Stimulated activated CD4-positive, alpha-beta T cell treated with anti-CD3 and anti-CD28 coated beads, Interleukin-4, amount 100 ng/mL, for 1 hour (primary cell): ENCODE results near the gene FOXP2.
"Not testable (repeated sequence)": the region's sequence is repeated elsewhere in the genome, so short reads cannot be mapped to it uniquely, and the experiment has no call there.

ENCODE experiments used
- DNase-seq: peaks from one replicate; pipeline ENCODE4 v3.0.0-alpha.2; 2020

Gene FOXP2

DNA sequence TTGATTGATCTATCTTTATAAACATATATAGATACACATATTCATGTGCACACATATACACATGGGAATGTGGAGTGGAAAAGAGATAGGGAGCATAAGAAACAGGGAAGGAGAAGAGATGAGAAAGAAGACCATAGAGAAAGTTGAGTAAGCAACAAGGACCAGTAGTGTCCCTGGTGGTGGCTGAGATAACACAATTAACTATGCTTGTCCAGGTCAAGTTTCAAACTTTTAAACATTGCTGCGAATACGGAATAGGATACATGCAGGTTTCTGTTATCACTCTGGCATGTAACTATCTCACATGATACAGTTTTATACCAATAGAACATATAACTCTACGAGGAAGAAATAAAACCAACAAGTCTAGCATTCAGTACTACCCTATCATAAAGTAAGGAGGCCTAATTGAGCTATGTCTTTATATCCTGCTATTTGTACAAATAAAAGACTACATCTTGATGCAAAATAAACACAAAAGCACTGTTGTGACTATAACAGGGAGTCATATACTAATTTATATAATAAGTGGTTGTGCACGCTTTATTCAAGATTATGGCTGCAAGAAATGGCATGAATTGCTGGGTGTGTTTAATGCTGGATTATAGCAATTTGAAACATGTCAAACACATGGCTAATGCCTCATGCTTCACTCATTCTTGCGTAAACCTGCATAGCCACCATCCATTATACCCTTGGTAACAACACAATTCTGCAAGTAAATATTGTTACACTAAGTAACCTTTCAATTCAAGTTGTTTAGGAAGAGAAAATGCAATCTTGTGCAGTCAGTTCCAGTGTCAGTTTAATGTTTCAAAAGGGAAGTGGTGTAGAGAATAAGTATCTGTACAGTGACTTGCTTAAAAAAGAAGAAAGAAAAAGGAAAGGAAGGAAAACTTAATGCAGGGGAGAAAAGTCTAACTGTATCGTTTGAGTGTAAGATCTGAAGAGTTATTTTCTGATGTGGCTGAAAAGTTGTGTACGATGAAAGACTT, 8.2 kb downstream of the FOXP2 start:
- DNase-seq = no peak

DNA sequence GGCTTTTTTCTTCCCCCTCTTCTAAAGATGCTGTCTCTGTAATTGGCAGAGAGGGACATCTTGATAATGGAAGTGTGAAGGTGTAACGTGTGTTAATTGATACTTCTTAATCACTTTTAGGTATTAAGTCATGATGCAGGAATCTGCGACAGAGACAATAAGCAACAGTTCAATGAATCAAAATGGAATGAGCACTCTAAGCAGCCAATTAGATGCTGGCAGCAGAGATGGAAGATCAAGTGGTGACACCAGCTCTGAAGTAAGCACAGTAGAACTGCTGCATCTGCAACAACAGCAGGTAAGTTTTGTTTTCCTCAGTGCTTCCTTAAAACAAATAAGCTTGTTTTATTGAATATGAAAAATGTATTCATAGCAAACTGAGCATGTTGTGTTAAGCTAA, 11.8 kb downstream of the FOXP2 start:
- DNase-seq = no peak

DNA sequence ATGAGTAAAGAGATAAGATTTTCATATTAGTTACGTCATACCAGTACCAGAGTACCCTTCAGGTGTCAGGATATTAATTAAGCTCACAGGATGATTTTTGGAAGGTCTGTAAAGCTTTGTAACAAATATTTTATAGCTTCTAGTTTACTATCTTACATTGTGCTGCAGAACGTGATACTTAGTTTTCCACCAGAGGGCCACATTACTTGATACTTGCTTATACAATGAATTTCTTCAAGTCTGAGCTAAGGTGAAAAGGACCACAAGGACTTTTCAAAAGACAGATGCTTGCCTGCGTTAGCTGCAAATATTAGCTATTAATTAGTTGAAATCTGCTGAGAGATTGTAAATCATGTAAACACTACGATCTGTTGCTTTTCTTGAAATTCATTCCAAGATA, 12.2 kb downstream of the FOXP2 start:
- no peak for DNase-seq

DNA sequence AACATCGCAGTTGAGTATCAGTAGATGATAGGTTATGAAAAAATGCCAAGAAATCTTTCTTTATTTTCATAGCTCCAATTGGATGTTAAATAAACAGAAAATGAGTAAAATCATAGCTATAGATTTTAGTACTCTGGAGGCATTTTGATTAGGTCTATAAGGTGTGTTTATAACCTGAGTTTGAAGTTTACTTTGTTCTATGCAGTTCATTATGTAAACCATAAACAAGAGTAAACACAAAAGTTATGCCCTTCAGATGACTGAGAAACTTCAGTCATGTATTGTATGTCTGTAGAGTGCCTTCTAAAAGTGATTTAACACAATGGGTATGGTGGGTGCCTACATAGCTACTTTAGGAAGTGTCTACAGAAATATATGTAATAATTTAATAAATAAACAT, 13.6 kb downstream of the FOXP2 start:
- DNase-seq = no peak

DNA sequence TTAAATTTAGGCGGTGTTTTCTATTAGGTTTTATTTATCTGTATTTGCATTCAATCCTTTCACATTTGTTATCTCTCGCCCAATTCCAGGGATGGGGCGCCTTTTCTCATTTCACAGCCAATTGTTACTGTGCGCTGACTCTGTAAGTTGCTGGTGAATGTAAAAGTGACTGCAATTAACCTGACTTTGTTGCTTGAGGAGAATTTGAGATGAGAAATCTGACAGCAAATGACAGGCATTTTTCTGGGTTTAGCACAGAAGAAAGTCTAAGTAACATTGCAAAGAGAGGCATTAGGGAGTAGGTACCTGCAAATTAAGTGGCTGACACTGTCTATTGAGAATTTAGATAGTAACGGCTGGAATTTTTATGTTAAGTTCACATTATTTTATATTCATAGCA, 16.6 kb downstream of the FOXP2 start:
- no peak for DNase-seq

DNA sequence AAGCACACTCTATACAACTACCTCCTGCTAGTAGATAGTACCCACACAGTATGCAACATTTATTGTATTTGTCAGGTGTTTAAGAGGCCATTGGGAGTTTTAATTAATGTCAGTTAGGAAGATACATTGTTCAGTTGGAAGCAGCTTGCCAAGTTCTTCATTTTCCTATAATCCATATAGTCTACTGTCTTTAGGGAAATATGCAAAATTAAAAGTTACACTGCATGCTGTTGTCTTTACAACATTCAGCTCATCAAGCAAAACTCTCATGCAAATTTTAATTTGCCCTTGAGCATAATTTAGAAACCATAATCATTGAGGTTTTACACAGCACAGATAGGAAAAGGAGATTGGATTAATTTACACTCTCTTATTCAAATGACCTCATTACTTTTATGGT, 17.4 kb downstream of the FOXP2 start:
- DNase-seq = no peak

DNA sequence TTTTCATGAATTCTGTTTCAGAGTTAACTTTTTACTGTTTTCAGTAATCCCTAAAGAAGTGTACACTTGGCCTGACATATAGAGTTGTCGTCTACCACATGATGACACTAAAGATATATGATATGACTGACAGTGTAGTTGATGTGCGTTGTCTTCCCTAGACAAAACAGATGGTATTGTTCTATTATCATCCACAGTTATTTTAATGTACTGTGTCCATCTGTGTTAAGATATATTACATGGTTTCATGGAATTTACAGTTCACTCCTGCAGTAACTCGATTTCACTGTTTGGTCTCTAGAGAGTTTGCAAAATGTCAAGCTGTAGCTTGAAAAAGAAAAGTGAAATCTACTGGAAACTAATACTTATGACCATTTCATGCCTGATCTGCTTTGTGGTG, 18.1 kb downstream of the FOXP2 start:
- no peak for DNase-seq

DNA sequence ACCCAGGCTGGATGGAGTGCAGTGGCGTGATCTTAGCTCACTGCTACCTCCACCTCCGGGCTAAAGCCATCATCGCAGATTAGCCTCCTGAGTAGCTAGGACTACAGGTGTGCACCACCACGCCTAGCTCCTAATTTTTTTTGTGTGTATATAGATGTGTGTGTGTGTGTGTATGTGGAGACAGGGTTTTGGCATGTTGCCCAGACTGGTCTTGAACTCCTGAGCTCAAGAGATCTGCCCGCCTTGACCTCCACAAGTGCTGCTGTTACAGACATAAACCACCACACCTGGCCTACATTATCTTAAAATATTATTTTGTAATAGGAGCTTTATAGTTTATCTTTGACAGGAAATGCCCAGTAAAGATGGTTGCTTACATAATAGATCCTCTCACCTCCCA, 25.0 kb downstream of the FOXP2 start:
- no peak for DNase-seq

DNA sequence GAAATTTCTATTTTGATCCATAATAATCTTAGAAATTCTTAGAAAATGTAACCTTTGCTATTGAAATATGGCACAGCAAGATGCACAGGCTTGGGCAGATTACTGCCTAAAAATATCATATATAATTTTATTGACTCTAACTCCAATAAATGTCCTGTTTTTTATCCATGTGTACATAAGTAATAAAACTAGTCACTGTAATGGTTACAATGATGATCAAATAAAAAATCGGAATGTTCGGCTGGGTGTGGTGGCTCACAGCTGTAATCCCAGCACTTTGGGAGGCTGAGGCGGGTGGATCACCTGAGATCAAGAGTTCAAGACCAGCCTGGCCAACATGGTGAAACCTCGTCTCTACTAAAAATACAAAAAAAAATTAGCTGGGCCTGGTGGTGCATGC, 26.3 kb downstream of the FOXP2 start:
- DNase-seq = not testable (repeated sequence)

DNA sequence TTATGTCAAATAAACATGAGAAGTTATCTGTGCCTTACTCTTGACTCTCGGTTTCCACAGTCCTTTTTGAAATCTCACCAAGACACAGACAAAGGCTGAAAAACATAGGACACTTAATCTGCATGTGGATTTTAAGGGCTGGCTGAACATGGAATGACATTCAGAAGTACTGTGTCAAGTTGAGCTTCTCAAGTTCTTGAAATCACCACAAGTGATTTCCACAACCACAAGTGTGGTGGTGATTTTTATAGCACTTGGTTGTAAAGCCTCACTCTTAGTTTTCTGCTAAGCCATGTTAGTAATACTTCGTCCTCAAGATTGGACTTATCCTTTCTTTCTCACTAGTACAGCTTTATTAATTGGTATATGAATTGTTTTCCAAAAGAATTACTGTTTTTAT, 29.6 kb downstream of the FOXP2 start:
- DNase-seq = no peak

DNA sequence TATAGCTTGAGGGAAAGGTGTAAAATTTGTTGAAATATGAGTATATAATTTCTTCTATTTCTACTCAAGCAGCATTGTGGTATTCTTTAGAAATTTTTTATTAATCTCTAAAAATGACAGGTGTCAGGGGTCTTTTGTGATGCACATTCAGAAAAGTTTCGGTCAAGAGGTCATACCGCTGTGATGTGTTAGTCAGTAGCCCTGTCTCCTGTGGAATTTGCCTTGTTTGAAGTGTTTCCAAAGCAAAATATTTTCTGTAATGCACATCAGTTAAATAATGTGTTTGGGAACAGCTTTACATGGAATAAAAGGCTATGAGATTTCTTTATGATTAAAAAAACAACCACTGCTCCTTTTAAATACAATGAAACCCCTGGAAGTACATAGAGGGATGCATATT, 35.8 kb downstream of the FOXP2 start:
- no peak for DNase-seq

DNA sequence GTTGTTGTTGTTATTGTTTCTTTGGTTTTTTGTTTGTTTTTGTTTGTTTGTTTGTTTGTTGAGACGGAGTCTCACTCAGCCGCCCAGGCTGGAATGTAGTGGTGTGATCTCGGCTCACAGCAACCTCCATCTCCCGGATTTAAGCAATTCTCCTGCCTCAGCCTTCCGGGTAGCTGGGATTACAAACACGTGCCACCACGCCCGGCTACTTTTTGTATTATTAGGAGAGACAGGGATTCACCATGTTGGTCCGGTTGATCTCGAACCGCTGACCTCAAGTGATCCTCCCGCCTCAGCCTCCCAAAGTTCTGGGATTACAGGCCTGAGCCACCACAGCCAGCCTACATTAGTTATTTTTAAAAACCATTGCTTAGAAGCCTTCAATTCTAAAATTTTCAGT, 45.0 kb downstream of the FOXP2 start:
- no peak for DNase-seq

DNA sequence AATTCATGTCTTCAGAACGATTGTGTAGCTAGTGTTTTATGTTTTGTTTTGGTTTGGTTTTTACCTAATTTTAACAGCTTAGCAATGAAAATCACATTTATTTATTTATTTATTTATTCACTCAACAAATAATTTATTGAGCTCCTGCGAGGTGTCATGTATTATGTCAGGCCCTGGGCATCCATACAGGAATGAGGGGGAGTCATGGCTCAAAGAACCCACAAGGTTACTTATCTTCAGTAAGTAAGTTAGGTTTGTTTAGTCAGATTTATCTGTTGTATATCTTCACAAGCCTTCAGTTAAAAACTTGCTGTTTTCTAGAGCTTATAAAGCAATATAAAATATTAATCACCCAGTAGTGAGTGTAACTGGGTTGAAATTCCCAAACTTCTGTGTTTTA, 45.4 kb downstream of the FOXP2 start:
- DNase-seq = no peak

DNA sequence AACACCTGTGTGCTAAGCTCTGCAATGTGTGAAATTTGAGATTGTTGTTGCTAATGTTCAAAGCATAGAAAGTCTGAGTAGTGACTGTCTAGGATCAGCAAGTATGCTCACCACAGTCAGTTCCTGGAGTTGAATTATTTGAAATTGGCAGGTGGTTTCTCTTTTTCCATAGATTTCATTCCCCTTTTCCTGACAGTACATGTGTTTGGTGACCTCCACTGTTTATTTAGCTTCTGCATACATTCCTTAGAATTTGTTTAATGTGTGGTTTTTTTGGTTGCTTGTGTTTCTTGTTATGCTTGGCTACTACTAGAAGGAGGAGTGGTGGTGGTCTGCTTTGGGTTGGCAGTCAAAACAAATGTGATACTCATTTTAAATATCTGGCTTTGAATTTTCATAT, 52.3 kb downstream of the FOXP2 start:
- no peak for DNase-seq

DNA sequence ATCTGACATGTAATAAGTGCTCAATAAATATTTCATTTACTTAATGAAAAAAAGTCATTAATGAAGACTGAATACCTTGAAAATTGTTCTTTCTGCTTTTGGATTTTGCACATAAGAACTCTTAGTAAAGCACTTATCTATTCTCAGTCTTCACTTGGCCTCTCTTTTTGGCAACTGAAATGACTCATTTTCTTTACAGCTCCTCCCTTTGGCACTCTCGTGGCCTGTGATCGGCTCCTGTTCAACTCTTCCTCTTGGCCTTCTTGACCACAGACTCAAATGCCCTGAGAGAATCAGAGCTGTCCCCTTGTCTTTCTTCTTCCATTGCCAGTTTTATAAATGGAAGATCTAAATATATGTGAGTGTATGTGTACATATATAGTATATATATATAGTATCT, 54.2 kb downstream of the FOXP2 start:
- DNase-seq = no peak

DNA sequence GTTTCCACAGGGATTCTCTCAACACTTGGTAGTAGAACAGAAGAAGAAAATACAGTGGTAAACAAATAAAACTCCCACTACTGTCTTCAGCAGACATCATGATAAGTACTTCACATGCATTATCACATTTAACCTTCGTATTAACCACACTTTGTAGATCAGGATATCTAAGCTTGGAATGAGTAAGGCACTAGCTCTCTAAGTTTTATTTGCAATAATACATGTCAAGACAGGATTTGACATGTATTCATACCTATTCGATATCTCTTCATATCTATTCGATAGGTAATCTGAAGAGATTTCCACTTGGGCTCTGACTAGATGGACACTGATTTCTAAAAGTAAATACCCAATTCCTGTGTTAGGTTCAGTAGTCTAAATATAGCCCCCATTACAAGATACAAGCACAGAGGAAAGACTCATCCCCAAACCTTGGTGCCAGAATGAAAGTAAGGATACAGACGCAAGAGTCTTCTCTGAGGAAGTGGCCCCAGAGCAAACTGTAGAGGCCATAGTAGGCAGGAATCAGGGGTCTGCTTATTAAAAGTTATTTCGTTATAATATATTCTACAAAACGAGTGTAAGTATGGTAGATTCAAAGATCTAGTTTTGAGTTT, 58.4 kb downstream of the FOXP2 start:
- no peak for DNase-seq

DNA sequence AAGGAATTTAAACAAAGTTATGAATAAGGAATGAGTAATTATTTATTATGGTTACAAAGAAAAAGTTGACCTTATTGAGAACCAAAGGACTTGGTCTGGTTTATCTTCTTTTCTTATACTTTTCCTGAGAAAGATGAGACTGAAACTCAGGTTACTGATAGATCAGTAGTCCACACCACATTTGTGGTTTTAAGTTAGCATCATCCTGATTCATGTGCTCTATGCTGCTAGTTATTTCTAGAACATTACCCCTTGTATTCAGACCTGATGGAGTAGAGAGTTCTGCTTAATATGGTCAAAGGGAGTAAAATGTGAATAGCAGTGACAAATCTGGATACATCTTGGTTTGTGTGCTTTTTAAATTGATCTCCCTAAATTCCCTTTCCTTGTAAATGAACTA, 63.8 kb downstream of the FOXP2 start:
- DNase-seq = no peak

DNA sequence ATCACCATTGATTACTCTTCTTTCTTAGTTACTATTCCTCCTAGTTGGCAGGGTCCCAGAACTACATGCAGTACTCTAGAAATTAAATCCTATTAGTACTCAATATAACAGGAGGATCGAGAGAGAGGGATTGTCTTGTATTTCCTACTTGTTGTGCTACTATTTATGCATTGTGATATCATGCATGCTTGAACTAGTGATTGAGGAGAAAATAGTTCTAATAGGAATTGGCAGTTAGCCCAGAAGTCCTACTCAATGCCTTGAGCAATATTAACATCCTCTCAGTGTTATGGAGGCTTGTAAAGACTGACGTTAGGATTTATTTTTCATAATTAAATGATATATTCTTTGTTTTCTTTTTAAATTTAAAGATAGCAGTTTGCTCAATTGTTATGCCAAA, 67.4 kb downstream of the FOXP2 start:
- DNase-seq = no peak

DNA sequence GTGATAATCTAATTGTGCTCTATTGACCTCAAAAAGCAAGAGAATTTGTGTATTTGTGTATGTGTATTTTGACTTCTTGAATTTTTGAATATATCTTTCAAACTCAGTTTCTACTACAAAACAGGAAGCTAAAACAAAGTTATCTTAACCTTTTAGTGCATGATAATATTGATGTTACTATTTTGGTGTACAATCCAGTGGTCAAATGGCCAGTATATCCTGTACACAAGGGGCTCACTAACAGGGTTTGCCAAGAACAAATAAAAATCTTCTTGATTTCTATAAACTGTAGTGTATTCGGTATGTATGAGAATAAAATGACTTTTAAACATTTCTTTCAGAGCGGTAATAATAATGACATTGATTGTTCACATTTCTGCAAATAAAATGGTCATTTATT, 69.6 kb downstream of the FOXP2 start:
- no peak for DNase-seq

DNA sequence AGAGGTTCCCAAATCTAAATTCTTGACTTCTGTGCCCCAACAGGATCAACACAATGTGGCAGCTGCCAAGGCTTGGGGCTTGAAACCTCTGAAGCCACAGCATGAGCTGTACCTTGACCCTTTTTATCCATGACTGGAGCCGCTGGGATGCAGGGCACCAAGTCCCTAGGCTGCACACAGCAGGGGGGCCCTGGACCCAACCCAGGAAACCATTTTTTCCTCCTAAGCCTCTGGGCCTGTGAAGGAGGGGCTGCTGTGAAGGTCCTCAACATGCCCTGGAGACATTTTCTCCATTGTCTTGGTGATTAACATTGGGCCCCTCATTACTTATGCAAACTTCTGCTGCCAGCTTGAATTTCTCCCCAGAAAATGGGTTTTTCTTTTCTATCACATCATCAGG, 72.6 kb downstream of the FOXP2 start:
- DNase-seq = no peak

DNA sequence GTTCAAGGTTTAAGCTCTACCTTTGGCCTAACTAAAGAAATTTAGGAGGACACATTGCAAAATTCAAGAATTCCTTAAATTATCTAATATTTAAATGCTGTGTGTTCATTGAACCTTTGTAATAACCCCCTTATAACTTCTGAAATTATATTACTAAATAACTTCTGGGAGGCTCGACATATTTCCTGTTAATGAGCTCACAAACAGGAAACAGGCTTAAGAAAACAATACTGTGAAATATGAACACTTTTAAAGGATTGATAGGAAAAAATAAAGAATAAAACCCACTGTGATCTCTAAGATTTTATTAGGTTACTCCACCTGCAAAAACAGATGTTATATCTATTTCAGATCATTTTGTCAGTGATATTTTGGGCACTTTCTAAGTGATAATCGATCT, 74.1 kb downstream of the FOXP2 start:
- no peak for DNase-seq

DNA sequence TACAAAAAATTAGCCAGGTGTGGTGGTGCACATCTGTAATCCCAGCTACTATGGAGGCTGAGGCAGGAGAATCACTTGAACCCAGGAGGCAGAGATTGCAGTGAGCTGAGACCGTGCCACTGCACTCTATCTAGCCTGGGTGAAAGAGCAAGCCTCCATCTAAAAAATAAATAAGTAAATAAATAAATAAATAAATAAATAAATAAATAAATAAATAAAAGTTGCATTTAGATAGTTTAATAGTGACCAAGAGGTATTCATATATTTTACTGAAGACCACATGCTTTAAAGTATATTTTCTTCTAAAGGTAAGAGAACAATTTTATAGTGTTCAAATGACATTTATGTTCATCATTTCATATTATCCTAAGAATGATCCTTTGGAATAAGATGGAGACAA, 82.9 kb downstream of the FOXP2 start:
- not testable (repeated sequence) for DNase-seq

DNA sequence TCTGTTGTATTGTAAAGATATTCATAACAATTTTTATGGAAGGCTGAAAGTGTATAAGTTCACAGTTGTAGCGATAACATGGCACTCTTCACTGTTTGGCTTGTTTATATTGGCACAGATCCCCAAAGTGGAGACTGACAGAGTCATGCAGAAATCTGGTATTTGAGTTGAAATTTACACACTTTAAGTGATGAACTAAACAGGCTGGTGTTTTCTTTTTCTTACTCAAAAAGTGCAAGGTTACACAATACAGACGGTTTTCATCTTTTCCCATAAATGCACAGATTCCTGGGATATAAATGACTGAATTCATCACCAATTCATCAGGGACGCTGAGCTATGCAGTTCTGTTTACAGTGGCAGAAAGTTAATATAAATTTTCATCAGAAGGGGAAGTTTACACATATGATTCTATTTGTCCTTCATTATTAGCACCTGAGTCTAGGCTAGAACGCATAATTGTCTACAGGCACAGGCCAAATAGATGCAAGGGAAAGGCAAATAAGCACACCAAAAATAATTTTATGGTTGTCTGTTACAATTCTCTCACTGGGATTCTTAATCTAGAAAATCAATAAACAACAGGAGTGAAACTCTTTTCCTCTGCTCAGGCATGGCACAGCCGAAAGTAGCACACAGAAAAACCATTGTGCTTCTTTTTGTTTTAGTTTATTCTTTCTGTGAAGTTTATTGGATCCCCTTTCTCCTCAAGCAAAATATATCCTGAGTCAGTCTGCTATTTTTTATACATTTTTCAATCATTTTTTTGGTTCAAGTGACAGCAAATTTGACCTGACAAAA, 88.0 kb downstream of the FOXP2 start:
- no peak for DNase-seq

DNA sequence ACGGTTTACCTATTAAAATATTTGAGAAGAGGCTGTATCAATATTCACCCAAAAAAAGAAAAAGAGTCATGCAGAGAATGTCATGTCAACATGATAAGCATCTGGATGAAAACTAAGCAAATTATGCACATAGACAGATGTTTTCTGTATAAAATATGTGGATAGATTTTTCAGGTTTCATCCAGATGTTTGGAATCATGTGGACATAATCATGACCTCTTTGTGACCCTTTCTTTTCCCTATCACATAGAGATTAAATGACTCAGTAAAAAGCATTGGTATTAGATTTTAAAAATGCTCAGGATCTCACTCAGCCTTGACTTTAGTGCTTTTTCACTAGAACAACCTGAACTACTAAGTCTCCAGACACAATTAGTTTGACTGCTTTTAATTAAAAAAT, 90.0 kb downstream of the FOXP2 start:
- DNase-seq = no peak
